K562 (cell line): ENCODE measurements around the gene LUM.

Source experiments
- BRD4 ChIP-seq: fragments of 200-600 bp; sonication (generic); IDR thresholded peaks from 2 replicates; pipeline ENCODE4 v1.6.1; 2017; ENCODE audit warnings: inconsistent platforms
- CBFB ChIP-seq: sonication (generic); formaldehyde crosslinking; IDR thresholded peaks from 2 replicates; pipeline ENCODE4 v1.4.0; 2020; ENCODE audit warnings: mild to moderate bottlenecking, missing genetic modification reagents
- CEBPB ChIP-seq: fragments of 450-650 bp; IDR thresholded peaks from 2 replicates; pipeline ENCODE4 v1.6.1; 2016; ENCODE audit warnings: missing genetic modification characterization, missing compliant biosample characterization
- CHD2 ChIP-seq: IDR thresholded peaks from 2 replicates; pipeline ENCODE4 v1.6.1; 2011; ENCODE audit warnings: low read depth, low read length
- MYNN ChIP-seq, 2 experiments: sonication (generic); formaldehyde crosslinking in 1 of 2; IDR thresholded peaks; 2 replicates each; pipeline versions ENCODE4 v1.5.0 to v1.6.1; 2016 to 2020; ENCODE audit warnings: antibody characterized with exemption in 1 of 2, missing genetic modification reagents in 1 of 2
- SNRNP70 ChIP-seq: fragments of 200-400 bp; formaldehyde crosslinking; optimal IDR thresholded peaks from 2 replicates; pipeline ENCODE3; 2017; ENCODE audit warnings: low read depth, low read length
- TGIF2 ChIP-seq: sonication (generic); formaldehyde crosslinking; IDR thresholded peaks from 2 replicates; pipeline ENCODE4 v1.8.1; 2022; ENCODE audit warnings: mild to moderate bottlenecking, missing genetic modification reagents, moderate library complexity
- TF ChIP-seq, protein P1 (sequence below), 3 experiments: IDR thresholded peaks in 2 of 3; conservative IDR thresholded peaks in 1 of 3; 2 replicates each; pipeline ENCODE4 v1.5.1; 2011 to 2012; ENCODE audit warnings: low read length in 3 of 3, mild to moderate bottlenecking in 3 of 3, control low read depth in 2 of 3, improper control_type of control experiment in 1 of 3, inconsistent platforms in 1 of 3, low read depth in 1 of 3, mixed read lengths in 1 of 3, moderate library complexity in 1 of 3; ENCODE audit not compliant: insufficient read depth in 2 of 3
- TF ChIP-seq, protein P2 (sequence below): fragments of 450-650 bp; IDR thresholded peaks from 2 replicates; pipeline ENCODE4 v1.6.1; 2016; ENCODE audit warnings: mild to moderate bottlenecking, moderate library complexity
- TF ChIP-seq, protein P3 (sequence below): IDR thresholded peaks from 3 replicates; pipeline ENCODE4 v1.6.1; 2011; ENCODE audit warnings: borderline replicate concordance, mild to moderate bottlenecking; ENCODE audit not compliant: insufficient read length, insufficient read depth

DNA sequence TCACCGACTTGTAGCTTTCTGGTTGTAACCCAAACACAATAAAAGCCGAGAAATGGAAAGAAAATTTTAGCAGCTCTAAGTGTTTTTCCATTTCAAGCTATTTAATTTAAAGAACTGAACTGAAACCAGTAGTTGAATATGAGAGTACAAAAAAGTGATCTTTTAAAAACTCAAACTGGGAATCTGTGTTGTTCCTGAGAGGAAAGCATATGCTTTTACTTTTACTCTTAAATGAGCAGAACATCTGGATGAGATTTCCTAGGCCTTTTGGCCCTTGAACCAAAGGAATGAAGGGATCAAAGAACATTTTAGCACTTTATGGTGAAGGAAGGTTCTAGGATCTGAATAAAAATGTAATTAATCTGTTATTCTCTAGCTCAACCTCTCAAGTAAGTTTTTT, 54.8 kb downstream of the LUM start:
- TF ChIP-seq CHD2 (no peak), SNRNP70 (no peak), TGIF2 (CRISPR knock-in tag) (no peak), MYNN (IDR thresholded peaks at IDR 0.05) (no peak), MYNN (CRISPR knock-in tag; IDR thresholded peaks at IDR 0.05) (no peak), CBFB (CRISPR knock-in tag) (no peak), BRD4 (no peak), CEBPB (tag) (no peak)
- TF ChIP-seq, protein P1, sequence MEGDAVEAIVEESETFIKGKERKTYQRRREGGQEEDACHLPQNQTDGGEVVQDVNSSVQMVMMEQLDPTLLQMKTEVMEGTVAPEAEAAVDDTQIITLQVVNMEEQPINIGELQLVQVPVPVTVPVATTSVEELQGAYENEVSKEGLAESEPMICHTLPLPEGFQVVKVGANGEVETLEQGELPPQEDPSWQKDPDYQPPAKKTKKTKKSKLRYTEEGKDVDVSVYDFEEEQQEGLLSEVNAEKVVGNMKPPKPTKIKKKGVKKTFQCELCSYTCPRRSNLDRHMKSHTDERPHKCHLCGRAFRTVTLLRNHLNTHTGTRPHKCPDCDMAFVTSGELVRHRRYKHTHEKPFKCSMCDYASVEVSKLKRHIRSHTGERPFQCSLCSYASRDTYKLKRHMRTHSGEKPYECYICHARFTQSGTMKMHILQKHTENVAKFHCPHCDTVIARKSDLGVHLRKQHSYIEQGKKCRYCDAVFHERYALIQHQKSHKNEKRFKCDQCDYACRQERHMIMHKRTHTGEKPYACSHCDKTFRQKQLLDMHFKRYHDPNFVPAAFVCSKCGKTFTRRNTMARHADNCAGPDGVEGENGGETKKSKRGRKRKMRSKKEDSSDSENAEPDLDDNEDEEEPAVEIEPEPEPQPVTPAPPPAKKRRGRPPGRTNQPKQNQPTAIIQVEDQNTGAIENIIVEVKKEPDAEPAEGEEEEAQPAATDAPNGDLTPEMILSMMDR (IDR thresholded peaks at IDR 0.05 in 2 of 3, conservative IDR thresholded peaks at IDR 0.05 in 1 of 3; ENCODE audit: insufficient read depth in 2 of 3, low read depth in 1 of 3, low read length in 3 of 3) = no peak
- TF ChIP-seq, protein P2, sequence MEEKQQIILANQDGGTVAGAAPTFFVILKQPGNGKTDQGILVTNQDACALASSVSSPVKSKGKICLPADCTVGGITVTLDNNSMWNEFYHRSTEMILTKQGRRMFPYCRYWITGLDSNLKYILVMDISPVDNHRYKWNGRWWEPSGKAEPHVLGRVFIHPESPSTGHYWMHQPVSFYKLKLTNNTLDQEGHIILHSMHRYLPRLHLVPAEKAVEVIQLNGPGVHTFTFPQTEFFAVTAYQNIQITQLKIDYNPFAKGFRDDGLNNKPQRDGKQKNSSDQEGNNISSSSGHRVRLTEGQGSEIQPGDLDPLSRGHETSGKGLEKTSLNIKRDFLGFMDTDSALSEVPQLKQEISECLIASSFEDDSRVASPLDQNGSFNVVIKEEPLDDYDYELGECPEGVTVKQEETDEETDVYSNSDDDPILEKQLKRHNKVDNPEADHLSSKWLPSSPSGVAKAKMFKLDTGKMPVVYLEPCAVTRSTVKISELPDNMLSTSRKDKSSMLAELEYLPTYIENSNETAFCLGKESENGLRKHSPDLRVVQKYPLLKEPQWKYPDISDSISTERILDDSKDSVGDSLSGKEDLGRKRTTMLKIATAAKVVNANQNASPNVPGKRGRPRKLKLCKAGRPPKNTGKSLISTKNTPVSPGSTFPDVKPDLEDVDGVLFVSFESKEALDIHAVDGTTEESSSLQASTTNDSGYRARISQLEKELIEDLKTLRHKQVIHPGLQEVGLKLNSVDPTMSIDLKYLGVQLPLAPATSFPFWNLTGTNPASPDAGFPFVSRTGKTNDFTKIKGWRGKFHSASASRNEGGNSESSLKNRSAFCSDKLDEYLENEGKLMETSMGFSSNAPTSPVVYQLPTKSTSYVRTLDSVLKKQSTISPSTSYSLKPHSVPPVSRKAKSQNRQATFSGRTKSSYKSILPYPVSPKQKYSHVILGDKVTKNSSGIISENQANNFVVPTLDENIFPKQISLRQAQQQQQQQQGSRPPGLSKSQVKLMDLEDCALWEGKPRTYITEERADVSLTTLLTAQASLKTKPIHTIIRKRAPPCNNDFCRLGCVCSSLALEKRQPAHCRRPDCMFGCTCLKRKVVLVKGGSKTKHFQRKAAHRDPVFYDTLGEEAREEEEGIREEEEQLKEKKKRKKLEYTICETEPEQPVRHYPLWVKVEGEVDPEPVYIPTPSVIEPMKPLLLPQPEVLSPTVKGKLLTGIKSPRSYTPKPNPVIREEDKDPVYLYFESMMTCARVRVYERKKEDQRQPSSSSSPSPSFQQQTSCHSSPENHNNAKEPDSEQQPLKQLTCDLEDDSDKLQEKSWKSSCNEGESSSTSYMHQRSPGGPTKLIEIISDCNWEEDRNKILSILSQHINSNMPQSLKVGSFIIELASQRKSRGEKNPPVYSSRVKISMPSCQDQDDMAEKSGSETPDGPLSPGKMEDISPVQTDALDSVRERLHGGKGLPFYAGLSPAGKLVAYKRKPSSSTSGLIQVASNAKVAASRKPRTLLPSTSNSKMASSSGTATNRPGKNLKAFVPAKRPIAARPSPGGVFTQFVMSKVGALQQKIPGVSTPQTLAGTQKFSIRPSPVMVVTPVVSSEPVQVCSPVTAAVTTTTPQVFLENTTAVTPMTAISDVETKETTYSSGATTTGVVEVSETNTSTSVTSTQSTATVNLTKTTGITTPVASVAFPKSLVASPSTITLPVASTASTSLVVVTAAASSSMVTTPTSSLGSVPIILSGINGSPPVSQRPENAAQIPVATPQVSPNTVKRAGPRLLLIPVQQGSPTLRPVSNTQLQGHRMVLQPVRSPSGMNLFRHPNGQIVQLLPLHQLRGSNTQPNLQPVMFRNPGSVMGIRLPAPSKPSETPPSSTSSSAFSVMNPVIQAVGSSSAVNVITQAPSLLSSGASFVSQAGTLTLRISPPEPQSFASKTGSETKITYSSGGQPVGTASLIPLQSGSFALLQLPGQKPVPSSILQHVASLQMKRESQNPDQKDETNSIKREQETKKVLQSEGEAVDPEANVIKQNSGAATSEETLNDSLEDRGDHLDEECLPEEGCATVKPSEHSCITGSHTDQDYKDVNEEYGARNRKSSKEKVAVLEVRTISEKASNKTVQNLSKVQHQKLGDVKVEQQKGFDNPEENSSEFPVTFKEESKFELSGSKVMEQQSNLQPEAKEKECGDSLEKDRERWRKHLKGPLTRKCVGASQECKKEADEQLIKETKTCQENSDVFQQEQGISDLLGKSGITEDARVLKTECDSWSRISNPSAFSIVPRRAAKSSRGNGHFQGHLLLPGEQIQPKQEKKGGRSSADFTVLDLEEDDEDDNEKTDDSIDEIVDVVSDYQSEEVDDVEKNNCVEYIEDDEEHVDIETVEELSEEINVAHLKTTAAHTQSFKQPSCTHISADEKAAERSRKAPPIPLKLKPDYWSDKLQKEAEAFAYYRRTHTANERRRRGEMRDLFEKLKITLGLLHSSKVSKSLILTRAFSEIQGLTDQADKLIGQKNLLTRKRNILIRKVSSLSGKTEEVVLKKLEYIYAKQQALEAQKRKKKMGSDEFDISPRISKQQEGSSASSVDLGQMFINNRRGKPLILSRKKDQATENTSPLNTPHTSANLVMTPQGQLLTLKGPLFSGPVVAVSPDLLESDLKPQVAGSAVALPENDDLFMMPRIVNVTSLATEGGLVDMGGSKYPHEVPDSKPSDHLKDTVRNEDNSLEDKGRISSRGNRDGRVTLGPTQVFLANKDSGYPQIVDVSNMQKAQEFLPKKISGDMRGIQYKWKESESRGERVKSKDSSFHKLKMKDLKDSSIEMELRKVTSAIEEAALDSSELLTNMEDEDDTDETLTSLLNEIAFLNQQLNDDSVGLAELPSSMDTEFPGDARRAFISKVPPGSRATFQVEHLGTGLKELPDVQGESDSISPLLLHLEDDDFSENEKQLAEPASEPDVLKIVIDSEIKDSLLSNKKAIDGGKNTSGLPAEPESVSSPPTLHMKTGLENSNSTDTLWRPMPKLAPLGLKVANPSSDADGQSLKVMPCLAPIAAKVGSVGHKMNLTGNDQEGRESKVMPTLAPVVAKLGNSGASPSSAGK = no peak
- TF ChIP-seq, protein P3, sequence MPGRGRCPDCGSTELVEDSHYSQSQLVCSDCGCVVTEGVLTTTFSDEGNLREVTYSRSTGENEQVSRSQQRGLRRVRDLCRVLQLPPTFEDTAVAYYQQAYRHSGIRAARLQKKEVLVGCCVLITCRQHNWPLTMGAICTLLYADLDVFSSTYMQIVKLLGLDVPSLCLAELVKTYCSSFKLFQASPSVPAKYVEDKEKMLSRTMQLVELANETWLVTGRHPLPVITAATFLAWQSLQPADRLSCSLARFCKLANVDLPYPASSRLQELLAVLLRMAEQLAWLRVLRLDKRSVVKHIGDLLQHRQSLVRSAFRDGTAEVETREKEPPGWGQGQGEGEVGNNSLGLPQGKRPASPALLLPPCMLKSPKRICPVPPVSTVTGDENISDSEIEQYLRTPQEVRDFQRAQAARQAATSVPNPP = no peak
